ENCODE data around the gene RASL12.

The RASL12 gene

DNA sequence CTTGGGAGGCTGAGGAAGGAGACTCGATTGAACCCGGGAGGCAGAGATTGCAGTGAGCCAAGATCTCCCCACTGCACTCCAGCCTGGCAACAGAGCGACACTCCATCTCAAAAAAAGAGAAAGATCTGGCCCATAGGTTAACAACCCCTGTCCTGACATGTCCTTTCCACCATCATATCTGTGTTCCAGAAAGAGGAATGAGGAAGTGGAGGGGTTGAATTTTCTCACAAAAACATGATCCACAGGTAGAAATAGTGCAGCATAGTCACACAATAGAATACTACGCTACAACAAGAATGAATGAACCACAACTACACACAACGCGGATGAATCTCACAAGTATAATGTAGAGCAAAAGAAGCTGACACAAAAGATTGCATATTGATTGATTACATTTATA lies 27.3 kb downstream of the RASL12 start:
- TF ChIP-seq SPI1 (IDR thresholded peaks at IDR 0.05; ENCODE audit: borderline replicate concordance, low read depth) = 0 out of 2 replicates have a peak, but pooled peaks have one; percentile 33
- TF ChIP-seq, protein P1, sequence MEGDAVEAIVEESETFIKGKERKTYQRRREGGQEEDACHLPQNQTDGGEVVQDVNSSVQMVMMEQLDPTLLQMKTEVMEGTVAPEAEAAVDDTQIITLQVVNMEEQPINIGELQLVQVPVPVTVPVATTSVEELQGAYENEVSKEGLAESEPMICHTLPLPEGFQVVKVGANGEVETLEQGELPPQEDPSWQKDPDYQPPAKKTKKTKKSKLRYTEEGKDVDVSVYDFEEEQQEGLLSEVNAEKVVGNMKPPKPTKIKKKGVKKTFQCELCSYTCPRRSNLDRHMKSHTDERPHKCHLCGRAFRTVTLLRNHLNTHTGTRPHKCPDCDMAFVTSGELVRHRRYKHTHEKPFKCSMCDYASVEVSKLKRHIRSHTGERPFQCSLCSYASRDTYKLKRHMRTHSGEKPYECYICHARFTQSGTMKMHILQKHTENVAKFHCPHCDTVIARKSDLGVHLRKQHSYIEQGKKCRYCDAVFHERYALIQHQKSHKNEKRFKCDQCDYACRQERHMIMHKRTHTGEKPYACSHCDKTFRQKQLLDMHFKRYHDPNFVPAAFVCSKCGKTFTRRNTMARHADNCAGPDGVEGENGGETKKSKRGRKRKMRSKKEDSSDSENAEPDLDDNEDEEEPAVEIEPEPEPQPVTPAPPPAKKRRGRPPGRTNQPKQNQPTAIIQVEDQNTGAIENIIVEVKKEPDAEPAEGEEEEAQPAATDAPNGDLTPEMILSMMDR (IDR thresholded peaks at IDR 0.05; ENCODE audit: insufficient read depth, low read length) = no peak
- TF ChIP-seq, protein P2, sequence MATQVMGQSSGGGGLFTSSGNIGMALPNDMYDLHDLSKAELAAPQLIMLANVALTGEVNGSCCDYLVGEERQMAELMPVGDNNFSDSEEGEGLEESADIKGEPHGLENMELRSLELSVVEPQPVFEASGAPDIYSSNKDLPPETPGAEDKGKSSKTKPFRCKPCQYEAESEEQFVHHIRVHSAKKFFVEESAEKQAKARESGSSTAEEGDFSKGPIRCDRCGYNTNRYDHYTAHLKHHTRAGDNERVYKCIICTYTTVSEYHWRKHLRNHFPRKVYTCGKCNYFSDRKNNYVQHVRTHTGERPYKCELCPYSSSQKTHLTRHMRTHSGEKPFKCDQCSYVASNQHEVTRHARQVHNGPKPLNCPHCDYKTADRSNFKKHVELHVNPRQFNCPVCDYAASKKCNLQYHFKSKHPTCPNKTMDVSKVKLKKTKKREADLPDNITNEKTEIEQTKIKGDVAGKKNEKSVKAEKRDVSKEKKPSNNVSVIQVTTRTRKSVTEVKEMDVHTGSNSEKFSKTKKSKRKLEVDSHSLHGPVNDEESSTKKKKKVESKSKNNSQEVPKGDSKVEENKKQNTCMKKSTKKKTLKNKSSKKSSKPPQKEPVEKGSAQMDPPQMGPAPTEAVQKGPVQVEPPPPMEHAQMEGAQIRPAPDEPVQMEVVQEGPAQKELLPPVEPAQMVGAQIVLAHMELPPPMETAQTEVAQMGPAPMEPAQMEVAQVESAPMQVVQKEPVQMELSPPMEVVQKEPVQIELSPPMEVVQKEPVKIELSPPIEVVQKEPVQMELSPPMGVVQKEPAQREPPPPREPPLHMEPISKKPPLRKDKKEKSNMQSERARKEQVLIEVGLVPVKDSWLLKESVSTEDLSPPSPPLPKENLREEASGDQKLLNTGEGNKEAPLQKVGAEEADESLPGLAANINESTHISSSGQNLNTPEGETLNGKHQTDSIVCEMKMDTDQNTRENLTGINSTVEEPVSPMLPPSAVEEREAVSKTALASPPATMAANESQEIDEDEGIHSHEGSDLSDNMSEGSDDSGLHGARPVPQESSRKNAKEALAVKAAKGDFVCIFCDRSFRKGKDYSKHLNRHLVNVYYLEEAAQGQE (IDR thresholded peaks at IDR 0.05; ENCODE audit: insufficient replicate concordance, low read depth) = no peak
- TF ChIP-seq GABPA (IDR thresholded peaks at IDR 0.05; ENCODE audit: low read depth) = no peak
- no peak for TF ChIP-seq POLR2AphosphoS5 (IDR thresholded peaks at IDR 0.05; ENCODE audit: low read depth)
- DNase-seq (ENCODE audit: low read depth in 1 of 2, low spot score in 1 of 2) = no peak
- Histone ChIP-seq H3K4me3 (replicated peaks; ENCODE audit: insufficient read depth, low read length) (no peak overlapping the region), H3K27me3 (ENCODE audit: insufficient read depth, poor library complexity, severe bottlenecking) (no peaks in the 10 kb centered on the region), H3K27ac (replicated peaks) (no peak overlapping the region)

DNA sequence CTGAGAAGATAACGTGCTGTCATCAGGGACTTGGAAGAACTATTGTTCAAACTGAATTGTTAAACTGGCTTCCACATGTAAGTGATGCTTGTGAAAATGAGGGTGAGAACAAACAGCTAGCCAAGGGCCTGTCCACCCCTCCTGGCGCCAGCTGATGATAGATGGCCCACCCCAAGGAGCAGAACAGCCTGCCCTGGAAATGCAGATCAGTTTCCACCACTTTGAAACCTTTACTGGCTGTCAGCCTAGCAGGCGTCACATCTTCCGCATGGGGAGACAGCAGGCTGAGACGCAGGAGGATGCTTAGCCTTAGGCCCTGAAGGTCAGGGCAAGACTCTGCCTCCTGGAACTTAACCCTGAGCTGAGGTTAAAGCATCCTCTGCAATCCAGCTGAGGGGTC lies 29.0 kb downstream of the RASL12 start:
- no peak overlapping the region for H3K27ac ChIP-seq (replicated peaks)
- no peak overlapping the region for H3K4me3 ChIP-seq (replicated peaks; ENCODE audit: insufficient read depth, low read length)

DNA sequence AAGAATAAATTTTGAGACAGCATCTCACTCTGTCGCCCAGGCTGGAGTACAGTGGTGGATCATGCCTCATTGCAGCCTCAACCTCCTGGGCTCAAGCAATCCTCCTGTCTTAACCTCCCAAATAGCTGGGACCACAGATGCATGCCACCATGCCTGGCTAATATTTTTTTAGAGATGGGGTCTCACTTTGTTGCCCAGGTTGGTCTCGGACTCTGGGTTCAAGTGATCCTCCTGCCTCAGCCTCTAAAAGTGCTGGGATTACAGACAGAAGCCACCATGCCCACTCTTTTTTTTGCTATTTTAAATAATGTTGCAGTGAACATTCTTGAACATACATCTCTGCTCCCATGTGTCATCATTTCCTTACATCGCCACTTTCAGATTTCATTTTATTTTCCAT lies 29.4 kb downstream of the RASL12 start:
- TF ChIP-seq SPI1 (IDR thresholded peaks at IDR 0.05; ENCODE audit: borderline replicate concordance, low read depth) (no peak), GABPA (IDR thresholded peaks at IDR 0.05; ENCODE audit: low read depth) (no peak)
- TF ChIP-seq, protein P1 (IDR thresholded peaks at IDR 0.05; ENCODE audit: insufficient read depth, low read length) = no peak
- no peaks in the 10 kb centered on the region for H3K27me3 ChIP-seq (ENCODE audit: insufficient read depth, poor library complexity, severe bottlenecking)
- H3K27ac ChIP-seq (replicated peaks) = no peak overlapping the region
- DNase-seq (ENCODE audit: low read depth in 1 of 2, low spot score in 1 of 2) = no peak
- no peak overlapping the region for H3K4me3 ChIP-seq (replicated peaks; ENCODE audit: insufficient read depth, low read length)

More for the DNA sequence above, 29.0 kb downstream of the RASL12 start:
- H3K27me3 ChIP-seq (ENCODE audit: insufficient read depth, poor library complexity, severe bottlenecking) = no peaks in the 10 kb centered on the region
- TF ChIP-seq, protein P1 (IDR thresholded peaks at IDR 0.05; ENCODE audit: insufficient read depth, low read length) = no peak
- TF ChIP-seq GABPA (IDR thresholded peaks at IDR 0.05; ENCODE audit: low read depth) (no peak), SPI1 (IDR thresholded peaks at IDR 0.05; ENCODE audit: borderline replicate concordance, low read depth) (no peak)
- no peak for DNase-seq (ENCODE audit: low read depth in 1 of 2, low spot score in 1 of 2)

DNA sequence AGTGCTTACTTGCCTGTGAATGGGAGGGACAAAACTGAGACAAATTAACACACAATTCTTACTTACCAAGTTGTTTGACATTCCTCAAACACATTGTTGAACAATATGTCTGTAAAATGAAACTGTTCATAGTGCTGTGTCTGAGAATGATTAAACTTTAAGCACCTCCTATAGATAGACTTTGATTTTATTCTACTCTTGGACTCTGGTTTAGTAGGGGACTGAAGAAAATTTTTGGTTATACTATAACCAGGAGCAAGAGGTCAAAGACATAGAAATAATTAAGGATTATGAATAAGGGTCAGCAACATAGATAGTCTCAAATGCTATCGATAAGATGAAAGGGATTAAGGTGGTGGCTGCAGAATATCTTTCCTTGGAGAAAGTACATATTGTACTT lies 30.5 kb downstream of the RASL12 start:
- no peak overlapping the region for H3K27ac ChIP-seq (replicated peaks)
- no peak overlapping the region for H3K4me3 ChIP-seq (replicated peaks; ENCODE audit: insufficient read depth, low read length)
- DNase-seq (ENCODE audit: low read depth in 1 of 2, low spot score in 1 of 2) = no peak
- TF ChIP-seq, protein P1 (IDR thresholded peaks at IDR 0.05; ENCODE audit: insufficient read depth, low read length) = no peak
- no peak for TF ChIP-seq POLR2AphosphoS5 (IDR thresholded peaks at IDR 0.05; ENCODE audit: low read depth)
- no peak for TF ChIP-seq GABPA (IDR thresholded peaks at IDR 0.05; ENCODE audit: low read depth)
- TF ChIP-seq, protein P2 (IDR thresholded peaks at IDR 0.05; ENCODE audit: insufficient replicate concordance, low read depth) = no peak
- no peak for TF ChIP-seq SPI1 (IDR thresholded peaks at IDR 0.05; ENCODE audit: borderline replicate concordance, low read depth)
- no peaks in the 10 kb centered on the region for H3K27me3 ChIP-seq (ENCODE audit: insufficient read depth, poor library complexity, severe bottlenecking)
